ENCODE measurements around the gene CARD14. TPM values are rescaled to one million over a fixed set of nuclear protein-coding genes. Genes with fewer than 3 reads are reported as not detected.

The CARD14 gene
- total RNA-seq (3.3 TPM), polyA plus RNA-seq (1.2 TPM)

- no peaks in the 10 kb centered on the region for H3K36me3 ChIP-seq (ENCODE audit: insufficient read depth)
- no peak within 1 kb of the TSS for H3K4me3 ChIP-seq (ENCODE audit: low read depth, low read length)
- H3K27ac ChIP-seq (ENCODE audit: low read depth) = no peak within 1 kb of the TSS
- no peaks in the 10 kb centered on the region for H3K4me1 ChIP-seq (ENCODE audit: insufficient read depth)
- peak; percentile 50 for DNase-seq (ENCODE audit: extremely low spot score)
- WGBS = 65% methylated on average over 19 of the region's 19 CpGs
Measured at GRCh38 chr17:80169784-80170500, at the start of gene CARD14. TSS of gene CARD14 (plus strand) at chr17:80170030. CDS start at chr17:80181439, 11,409 bp downstream.

- no peak for DNase-seq (ENCODE audit: extremely low spot score)
- Histone ChIP-seq H3K27ac (ENCODE audit: low read depth) (no peak overlapping the region), H3K36me3 (ENCODE audit: insufficient read depth) (no peaks in the 10 kb centered on the region), H3K4me3 (ENCODE audit: low read depth, low read length) (no peak overlapping the region), H3K4me1 (ENCODE audit: insufficient read depth) (no peaks in the 10 kb centered on the region)
- 91% methylated on average over 17 of the region's 17 CpGs for WGBS
Measured at GRCh38 chr17:80122026-80122575, 47.7 kb upstream of the CARD14 start.

GRCh38 chr17:80122926-80123505 is 46.8 kb upstream of the CARD14 start:
- 81% methylated on average over 6 of the region's 6 CpGs for WGBS
- Histone ChIP-seq H3K36me3 (ENCODE audit: insufficient read depth) (no peaks in the 10 kb centered on the region), H3K27ac (ENCODE audit: low read depth) (no peak overlapping the region), H3K4me3 (ENCODE audit: low read depth, low read length) (no peak overlapping the region), H3K4me1 (ENCODE audit: insufficient read depth) (no peaks in the 10 kb centered on the region)
- DNase-seq (ENCODE audit: extremely low spot score) = no peak

- Histone ChIP-seq H3K36me3 (ENCODE audit: insufficient read depth) (no peaks in the 10 kb centered on the region), H3K4me1 (ENCODE audit: insufficient read depth) (no peaks in the 10 kb centered on the region), H3K4me3 (ENCODE audit: low read depth, low read length) (no peak overlapping the region), H3K27ac (ENCODE audit: low read depth) (no peak overlapping the region)
- 71% methylated on average over 15 of the region's 15 CpGs for WGBS
- DNase-seq (ENCODE audit: extremely low spot score) = no peak
Measured at GRCh38 chr17:80123791-80124190, 46.0 kb upstream of the CARD14 start.

GRCh38 chr17:80124351-80124981 is 45.4 kb upstream of the CARD14 start:
- no peaks in the 10 kb centered on the region for H3K4me1 ChIP-seq (ENCODE audit: insufficient read depth)
- no peak overlapping the region for H3K27ac ChIP-seq (ENCODE audit: low read depth)
- H3K4me3 ChIP-seq (ENCODE audit: low read depth, low read length) = no peak overlapping the region
- no peaks in the 10 kb centered on the region for H3K36me3 ChIP-seq (ENCODE audit: insufficient read depth)
- WGBS = 50% methylated on average over 15 of the region's 15 CpGs
- DNase-seq (ENCODE audit: extremely low spot score) = no peak

GRCh38 chr17:80125656-80126448 is 44.0 kb upstream of the CARD14 start:
- Histone ChIP-seq H3K4me3 (ENCODE audit: low read depth, low read length) (no peak overlapping the region), H3K27ac (ENCODE audit: low read depth) (no peak overlapping the region), H3K36me3 (ENCODE audit: insufficient read depth) (no peaks in the 10 kb centered on the region), H3K4me1 (ENCODE audit: insufficient read depth) (no peaks in the 10 kb centered on the region)
- WGBS = 58% methylated on average over 14 of the region's 14 CpGs
- no peak for DNase-seq (ENCODE audit: extremely low spot score)

GRCh38 chr17:80126449-80126715 is 43.4 kb upstream of the CARD14 start:
- Histone ChIP-seq H3K27ac (ENCODE audit: low read depth) (no peak overlapping the region), H3K4me1 (ENCODE audit: insufficient read depth) (no peaks in the 10 kb centered on the region), H3K36me3 (ENCODE audit: insufficient read depth) (no peaks in the 10 kb centered on the region), H3K4me3 (ENCODE audit: low read depth, low read length) (no peak overlapping the region)
- 66% methylated on average over 3 of the region's 3 CpGs for WGBS
- DNase-seq (ENCODE audit: extremely low spot score) = no peak

GRCh38 chr17:80129006-80129565 is 40.7 kb upstream of the CARD14 start:
- DNase-seq (ENCODE audit: extremely low spot score) = no peak
- WGBS = 29% methylated on average over 4 of the region's 4 CpGs
- no peak overlapping the region for H3K4me3 ChIP-seq (ENCODE audit: low read depth, low read length)
- no peaks in the 10 kb centered on the region for H3K36me3 ChIP-seq (ENCODE audit: insufficient read depth)
- H3K27ac ChIP-seq (ENCODE audit: low read depth) = no peak overlapping the region
- H3K4me1 ChIP-seq (ENCODE audit: insufficient read depth) = no peaks in the 10 kb centered on the region

- WGBS = 88% methylated on average over 3 of the region's 3 CpGs
- H3K36me3 ChIP-seq (ENCODE audit: insufficient read depth) = peaks cover 1% of the 10 kb centered on the region
- DNase-seq (ENCODE audit: extremely low spot score) = no peak
- H3K4me1 ChIP-seq (ENCODE audit: insufficient read depth) = no peaks in the 10 kb centered on the region
- no peak overlapping the region for H3K4me3 ChIP-seq (ENCODE audit: low read depth, low read length)
- H3K27ac ChIP-seq (ENCODE audit: low read depth) = no peak overlapping the region
Measured at GRCh38 chr17:80130992-80131391, 38.8 kb upstream of the CARD14 start.

- Histone ChIP-seq H3K27ac (ENCODE audit: low read depth) (no peak overlapping the region), H3K36me3 (ENCODE audit: insufficient read depth) (peaks cover 1% of the 10 kb centered on the region), H3K4me3 (ENCODE audit: low read depth, low read length) (no peak overlapping the region), H3K4me1 (ENCODE audit: insufficient read depth) (no peaks in the 10 kb centered on the region)
- DNase-seq (ENCODE audit: extremely low spot score) = no peak
- 83% methylated on average over 5 of the region's 5 CpGs for WGBS
Measured at GRCh38 chr17:80132906-80133625, 36.8 kb upstream of the CARD14 start.

- Histone ChIP-seq H3K27ac (ENCODE audit: low read depth) (no peak overlapping the region), H3K4me1 (ENCODE audit: insufficient read depth) (no peaks in the 10 kb centered on the region), H3K36me3 (ENCODE audit: insufficient read depth) (peaks cover 1% of the 10 kb centered on the region), H3K4me3 (ENCODE audit: low read depth, low read length) (no peak overlapping the region)
- DNase-seq (ENCODE audit: extremely low spot score) = no peak
- WGBS = 94% methylated on average over 6 of the region's 6 CpGs
Measured at GRCh38 chr17:80133626-80133970, 36.2 kb upstream of the CARD14 start.

GRCh38 chr17:80137131-80137530 is 32.7 kb upstream of the CARD14 start:
- Histone ChIP-seq H3K4me3 (ENCODE audit: low read depth, low read length) (no peak overlapping the region), H3K27ac (ENCODE audit: low read depth) (no peak overlapping the region), H3K36me3 (ENCODE audit: insufficient read depth) (peaks cover 1% of the 10 kb centered on the region)

More at GRCh38 chr17:80137131-80137530, 32.7 kb upstream of the CARD14 start:
- no peak for DNase-seq (ENCODE audit: extremely low spot score)
- WGBS = 95% methylated on average over 9 of the region's 9 CpGs
- H3K4me1 ChIP-seq (ENCODE audit: insufficient read depth) = no peaks in the 10 kb centered on the region

Data from urinary bladder (tissue), 4 donors.